HepG2 (cell line): ENCODE measurements around the gene SFXN5. TPM values are rescaled to one million over a fixed set of nuclear protein-coding genes. Genes with fewer than 3 reads are reported as not detected.

Experiments
- AGO2 ChIP-seq: fragments of 200-400 bp; formaldehyde crosslinking; optimal IDR thresholded peaks from 2 replicates; pipeline ENCODE3; 2017; ENCODE audit warnings: mild to moderate bottlenecking, low read depth, low read length, moderate library complexity
- HOXA3 ChIP-seq: sonication (generic); formaldehyde crosslinking; IDR thresholded peaks from 2 replicates; pipeline ENCODE4 v1.5.0; 2020; ENCODE audit warnings: missing genetic modification reagents
- KMT2B ChIP-seq: IDR thresholded peaks from 2 replicates; pipeline ENCODE4 v1.6.1; 2016; ENCODE audit warnings: missing genetic modification reagents, missing compliant biosample characterization
- MIER2 ChIP-seq: IDR thresholded peaks from 2 replicates; pipeline ENCODE4 v1.6.1; 2016; ENCODE audit warnings: missing biosample characterization, missing genetic modification reagents
- MTA1 ChIP-seq: sonication (generic); formaldehyde crosslinking; IDR thresholded peaks from 2 replicates; pipeline ENCODE4 v1.4.0; 2020; ENCODE audit warnings: missing genetic modification reagents, mild to moderate bottlenecking, borderline replicate concordance
- PHF20 ChIP-seq: sonication (generic); formaldehyde crosslinking; IDR thresholded peaks from 2 replicates; pipeline ENCODE4 v1.5.0; 2020; ENCODE audit warnings: mild to moderate bottlenecking, missing genetic modification reagents
- POGK ChIP-seq: sonication (generic); formaldehyde crosslinking; conservative IDR thresholded peaks from 2 replicates; pipeline ENCODE4 v1.8.0; 2022; ENCODE audit warnings: mild to moderate bottlenecking, moderate library complexity, missing genetic modification reagents
- REL ChIP-seq: sonication (generic); formaldehyde crosslinking; conservative IDR thresholded peaks from 2 replicates; pipeline ENCODE4 v1.8.0; 2022; ENCODE audit warnings: mild to moderate bottlenecking, missing genetic modification reagents, moderate library complexity
- ZNF101 ChIP-seq: sonication (generic); formaldehyde crosslinking; IDR thresholded peaks from 2 replicates; pipeline ENCODE4 v1.4.0; 2020; ENCODE audit warnings: mild to moderate bottlenecking, low read depth, missing genetic modification reagents, borderline replicate concordance
- ZNF138 ChIP-seq: sonication (generic); formaldehyde crosslinking; IDR thresholded peaks from 2 replicates; pipeline ENCODE4 v1.5.0; 2020; ENCODE audit warnings: mild to moderate bottlenecking, low read depth, missing genetic modification reagents
- ZNF354B ChIP-seq: sonication (generic); formaldehyde crosslinking; IDR thresholded peaks from 2 replicates; pipeline ENCODE4 v1.8.0; 2022; ENCODE audit warnings: mild to moderate bottlenecking, missing genetic modification reagents
- ZNF678 ChIP-seq: sonication (generic); formaldehyde crosslinking; IDR thresholded peaks from 2 replicates; pipeline ENCODE4 v1.4.0; 2020; ENCODE audit warnings: mild to moderate bottlenecking, missing genetic modification reagents
- ZNF703 ChIP-seq: sonication (generic); formaldehyde crosslinking; IDR thresholded peaks from 2 replicates; pipeline ENCODE4 v1.5.1; 2020; ENCODE audit warnings: missing genetic modification reagents, mild to moderate bottlenecking, moderate library complexity, borderline replicate concordance
- ZNF770 ChIP-seq: sonication (generic); formaldehyde crosslinking; IDR thresholded peaks from 2 replicates; pipeline ENCODE4 v1.5.0; 2020; ENCODE audit warnings: mild to moderate bottlenecking, missing genetic modification reagents
- ZNF782 ChIP-seq: sonication (generic); formaldehyde crosslinking; IDR thresholded peaks from 2 replicates; pipeline ENCODE4 v1.4.0; 2020; ENCODE audit warnings: missing genetic modification reagents, mild to moderate bottlenecking, borderline replicate concordance
- polyA plus RNA-seq, 8 experiments: library from polyadenylated mRNA; depleted of rRNA in 3 of 8; stranded (reverse) in 7 of 8; unstranded in 1 of 8; fragments of >200 nt; fragmentation: Illumina TruSeq in 4 of 8; extraction: Trizol in 4 of 8; gene quantifications; 2 replicates each; pipeline versions ENCODE4 v1.2.1 to v1.2.3, GENCODE V29; 2011 to 2016; ENCODE audit warnings: low read depth in 4 of 8, missing spikeins in 1 of 8, mixed read lengths in 1 of 8; ENCODE audit not compliant: insufficient read depth in 1 of 8
- total RNA-seq, 5 experiments: library from RNA; depleted of rRNA; stranded (reverse); fragments of >200 nt; fragmentation: Illumina TruSeq; extraction: Trizol; gene quantifications; 2 replicates each; pipeline ENCODE4 v1.2.3, GENCODE V29; 2016; ENCODE audit warnings: low read depth in 1 of 5
- TF ChIP-seq, protein P1 (sequence below): sonication (generic); formaldehyde crosslinking; IDR thresholded peaks from 2 replicates; pipeline ENCODE4 v1.4.0; 2020; ENCODE audit warnings: missing genetic modification reagents
- TF ChIP-seq, protein P2 (sequence below): sonication (generic); formaldehyde crosslinking; IDR thresholded peaks from 2 replicates; pipeline ENCODE4 v1.4.0; 2020; ENCODE audit warnings: missing genetic modification reagents
- TF ChIP-seq, protein P3 (sequence below), 2 experiments: sonication (generic) in 1 of 2; formaldehyde crosslinking in 1 of 2; IDR thresholded peaks; 2 replicates each; pipeline versions ENCODE4 v1.4.0 to v1.6.1; 2018 to 2020; ENCODE audit warnings: missing genetic modification reagents in 2 of 2, borderline replicate concordance in 1 of 2, low read depth in 1 of 2, mild to moderate bottlenecking in 1 of 2, missing biosample characterization in 1 of 2

The SFXN5 gene
- total and polyA plus RNA-seq, 2 of the 13 experiments (the other 11 are each of a cell fraction or from before 2014, with no cell fraction given), result 34.9 to 37.4 TPM

DNA sequence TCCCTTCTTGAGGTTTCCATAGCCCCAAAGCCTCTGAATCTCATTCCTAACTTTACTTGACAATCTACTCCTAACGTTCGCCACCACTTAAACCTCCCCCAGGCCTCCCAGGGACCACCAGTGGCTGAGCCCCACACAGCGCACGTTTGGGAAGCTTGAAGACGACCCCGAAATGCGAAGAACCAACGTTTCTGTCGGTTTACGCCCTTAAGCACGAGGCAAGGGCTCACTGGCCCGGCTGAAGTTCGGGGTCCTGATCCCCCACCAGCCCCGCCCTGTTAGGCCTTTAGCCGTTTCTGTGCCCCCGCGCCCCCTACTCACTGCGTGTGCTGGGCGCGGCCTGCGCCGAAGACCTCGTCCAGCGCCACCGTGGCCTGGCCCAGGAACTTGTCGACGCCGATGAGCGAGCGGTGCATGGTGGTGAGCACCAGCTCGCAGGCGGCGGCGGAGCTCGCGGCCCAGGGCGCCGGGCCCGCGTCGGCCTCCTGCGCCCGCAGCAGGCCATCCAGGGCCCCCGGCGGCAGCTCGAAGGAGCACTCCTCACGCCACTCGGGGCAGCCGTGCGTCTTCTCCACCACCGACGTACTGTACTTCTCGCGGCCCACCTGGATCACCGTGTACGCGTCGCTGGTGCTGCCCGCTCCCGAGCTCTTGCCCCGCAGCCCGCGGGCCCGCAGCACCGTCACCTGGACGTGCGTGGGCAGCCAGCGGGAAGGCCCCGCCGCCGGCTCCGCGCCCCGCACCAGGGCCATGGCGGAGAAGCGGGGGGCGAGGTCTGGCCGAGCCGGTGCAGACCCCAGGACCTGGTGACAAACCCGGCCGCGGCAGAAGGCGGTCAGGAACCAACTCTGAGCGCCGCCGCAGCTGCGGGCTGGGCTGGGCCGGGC lies 40.8 kb upstream of the SFXN5 start (continued):
- TF ChIP-seq KMT2B (CRISPR knock-in tag), result peak; percentile 48; the same call in 1 of the 2 replicates
- TF ChIP-seq ZNF138 (CRISPR knock-in tag), result peak; percentile 90
- peak; percentile 94; the same call in 1 of the 2 replicates for TF ChIP-seq ZNF782
- peak; percentile 70 for TF ChIP-seq HOXA3 (CRISPR knock-in tag)
- peak; percentile 87; the same call in 1 of the 2 replicates for TF ChIP-seq ZNF678 (CRISPR knock-in tag)
- 0 out of 2 replicates have a peak, but pooled peaks have one; percentile 56 for TF ChIP-seq ZNF354B (CRISPR knock-in tag)
- TF ChIP-seq POGK, result peak; percentile 82; the same call in 1 of the 2 replicates
- peak; percentile 70 for TF ChIP-seq ZNF770 (CRISPR knock-in tag)
- TF ChIP-seq MIER2 (CRISPR knock-in tag), result no peak; the same call in 1 of the 2 replicates
- TF ChIP-seq MTA1 (CRISPR knock-in tag), result peak; percentile 80; the same call in 1 of the 2 replicates
- no peak for TF ChIP-seq ZNF101 (CRISPR knock-in tag)
- TF ChIP-seq AGO2, result peak; percentile 41
- TF ChIP-seq PHF20 (CRISPR knock-in tag), result peak; percentile 39; the same call in 1 of the 2 replicates
- TF ChIP-seq, protein P1, sequence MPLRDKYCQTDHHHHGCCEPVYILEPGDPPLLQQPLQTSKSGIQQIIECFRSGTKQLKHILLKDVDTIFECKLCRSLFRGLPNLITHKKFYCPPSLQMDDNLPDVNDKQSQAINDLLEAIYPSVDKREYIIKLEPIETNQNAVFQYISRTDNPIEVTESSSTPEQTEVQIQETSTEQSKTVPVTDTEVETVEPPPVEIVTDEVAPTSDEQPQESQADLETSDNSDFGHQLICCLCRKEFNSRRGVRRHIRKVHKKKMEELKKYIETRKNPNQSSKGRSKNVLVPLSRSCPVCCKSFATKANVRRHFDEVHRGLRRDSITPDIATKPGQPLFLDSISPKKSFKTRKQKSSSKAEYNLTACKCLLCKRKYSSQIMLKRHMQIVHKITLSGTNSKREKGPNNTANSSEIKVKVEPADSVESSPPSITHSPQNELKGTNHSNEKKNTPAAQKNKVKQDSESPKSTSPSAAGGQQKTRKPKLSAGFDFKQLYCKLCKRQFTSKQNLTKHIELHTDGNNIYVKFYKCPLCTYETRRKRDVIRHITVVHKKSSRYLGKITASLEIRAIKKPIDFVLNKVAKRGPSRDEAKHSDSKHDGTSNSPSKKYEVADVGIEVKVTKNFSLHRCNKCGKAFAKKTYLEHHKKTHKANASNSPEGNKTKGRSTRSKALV (CRISPR knock-in tag), result peak; percentile 85; the same call in 1 of the 2 replicates
- TF ChIP-seq, protein P2, sequence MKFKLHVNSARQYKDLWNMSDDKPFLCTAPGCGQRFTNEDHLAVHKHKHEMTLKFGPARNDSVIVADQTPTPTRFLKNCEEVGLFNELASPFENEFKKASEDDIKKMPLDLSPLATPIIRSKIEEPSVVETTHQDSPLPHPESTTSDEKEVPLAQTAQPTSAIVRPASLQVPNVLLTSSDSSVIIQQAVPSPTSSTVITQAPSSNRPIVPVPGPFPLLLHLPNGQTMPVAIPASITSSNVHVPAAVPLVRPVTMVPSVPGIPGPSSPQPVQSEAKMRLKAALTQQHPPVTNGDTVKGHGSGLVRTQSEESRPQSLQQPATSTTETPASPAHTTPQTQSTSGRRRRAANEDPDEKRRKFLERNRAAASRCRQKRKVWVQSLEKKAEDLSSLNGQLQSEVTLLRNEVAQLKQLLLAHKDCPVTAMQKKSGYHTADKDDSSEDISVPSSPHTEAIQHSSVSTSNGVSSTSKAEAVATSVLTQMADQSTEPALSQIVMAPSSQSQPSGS, result no peak; the same call in 1 of the 2 replicates
- TF ChIP-seq REL (CRISPR knock-in tag), result peak; percentile 56; the same call in 1 of the 2 replicates
- TF ChIP-seq ZNF703, result no peak
- TF ChIP-seq, protein P3, sequence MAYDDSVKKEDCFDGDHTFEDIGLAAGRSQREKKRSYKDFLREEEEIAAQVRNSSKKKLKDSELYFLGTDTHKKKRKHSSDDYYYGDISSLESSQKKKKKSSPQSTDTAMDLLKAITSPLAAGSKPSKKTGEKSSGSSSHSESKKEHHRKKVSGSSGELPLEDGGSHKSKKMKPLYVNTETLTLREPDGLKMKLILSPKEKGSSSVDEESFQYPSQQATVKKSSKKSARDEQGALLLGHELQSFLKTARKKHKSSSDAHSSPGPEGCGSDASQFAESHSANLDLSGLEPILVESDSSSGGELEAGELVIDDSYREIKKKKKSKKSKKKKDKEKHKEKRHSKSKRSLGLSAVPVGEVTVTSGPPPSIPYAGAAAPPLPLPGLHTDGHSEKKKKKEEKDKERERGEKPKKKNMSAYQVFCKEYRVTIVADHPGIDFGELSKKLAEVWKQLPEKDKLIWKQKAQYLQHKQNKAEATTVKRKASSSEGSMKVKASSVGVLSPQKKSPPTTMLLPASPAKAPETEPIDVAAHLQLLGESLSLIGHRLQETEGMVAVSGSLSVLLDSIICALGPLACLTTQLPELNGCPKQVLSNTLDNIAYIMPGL (CRISPR knock-in tag; IDR thresholded peaks at IDR 0.05; ENCODE audit: borderline replicate concordance in 1 of 2, low read depth in 1 of 2), result peak; percentile 54 to 62; a peak in 2 of 4 replicates
